GM12878 (cell line): ENCODE results near the gene SAMD4A. TPM values are rescaled to one million over a fixed set of nuclear protein-coding genes. Genes with fewer than 3 reads are reported as not detected.

Experiments
- ATAC-seq: fragments of 200-7000 bp; cut with Tn5 transposase; 3 replicates; pipeline ENCODE4 v1.9.1; 2020; ENCODE audit warnings: mild to moderate bottlenecking, moderate library complexity
- BruUV-seq: library from RNA; stranded (reverse); fragments of 400-500 nt; replicated peaks from 2 replicates; lab custom pipeline; 2021; lab: Mats Ljungman, UMichigan
- CTCF ChIA-PET: fragments of 300-600 bp; sonication (Branson Sonifier 250); formaldehyde crosslinking; extraction: SDS; loops from one replicate; lab custom pipeline; 2021; ENCODE audit warnings: inconsistent platforms; lab: Yijun Ruan, JAX
- POLR2A ChIA-PET: fragments of 350-600 bp; formaldehyde crosslinking; extraction: SDS; loops from one replicate; lab custom pipeline; 2021; ENCODE audit warnings: inconsistent platforms; lab: Charles Lee
- RAD21 ChIA-PET: fragments of 300-600 bp; sonication (Branson Sonifier 250); formaldehyde crosslinking; loops from one replicate; lab custom pipeline; 2023; ENCODE audit warnings: antibody characterized with exemption; ENCODE audit not compliant: unreplicated experiment; lab: Charles Lee
- SMC1A ChIA-PET: fragments of 300-600 bp; sonication (Branson Sonifier 250); formaldehyde crosslinking; loops from one replicate; lab custom pipeline; 2023; ENCODE audit not compliant: unreplicated experiment, uncharacterized antibody; lab: Charles Lee
- DNase-seq: peaks from one replicate; pipeline ENCODE4 v3.0.0-alpha.2; 2011; ENCODE audit warnings: low read depth, low spot score
- FAIRE-seq: peaks from 3 replicates; lab custom pipeline; 2011; peaks lifted over from hg19 to GRCh38; lab: Jason Lieb, UNC
- H2AFZ ChIP-seq: 2 replicates; pipeline ENCODE4 v1.6.0; 2011; ENCODE audit warnings: low read depth, low read length, control low read depth; ENCODE audit not compliant: control insufficient read depth
- H3K27ac ChIP-seq: 2 replicates; pipeline ENCODE4 v1.5.1; 2011; ENCODE audit warnings: control low read depth; ENCODE audit not compliant: control insufficient read depth, insufficient read depth
- H3K27me3 ChIP-seq, 2 experiments: replicated peaks in 1 of 2; 2 replicates each; pipeline versions ENCODE4 v1.6.0 to v1.6.1; 2011; ENCODE audit warnings: low read length in 1 of 2; ENCODE audit not compliant: control insufficient read depth in 2 of 2, insufficient read depth in 2 of 2
- H3K36me3 ChIP-seq, 2 experiments: 2 replicates each; pipeline ENCODE4 v1.5.1; 2011; ENCODE audit warnings: low read length in 1 of 2; ENCODE audit not compliant: control insufficient read depth in 2 of 2, insufficient read depth in 2 of 2
- H3K4me1 ChIP-seq: 2 replicates; pipeline ENCODE4 v1.6.1; 2011; ENCODE audit warnings: mild to moderate bottlenecking, low read length, moderate library complexity, mixed read lengths; ENCODE audit not compliant: control insufficient read depth, insufficient read depth
- H3K4me2 ChIP-seq: 2 replicates; pipeline ENCODE4 v1.6.0; 2011; ENCODE audit warnings: control low read depth; ENCODE audit not compliant: control insufficient read depth, insufficient read depth
- H3K4me3 ChIP-seq: fragments of 200-600 bp; sonication (generic); 2 replicates; pipeline ENCODE4 v1.5.1; 2016
- H3K79me2 ChIP-seq: 2 replicates; pipeline ENCODE4 v1.6.0; 2011; ENCODE audit warnings: low read length; ENCODE audit not compliant: control insufficient read depth, insufficient read depth
- H3K9ac ChIP-seq: 2 replicates; pipeline ENCODE4 v1.8.0; 2011; ENCODE audit warnings: low read length, control low read depth, mixed read lengths; ENCODE audit not compliant: control insufficient read depth, insufficient read depth
- H3K9me3 ChIP-seq: replicated peaks from 3 replicates; pipeline ENCODE4 v1.5.1; 2011; ENCODE audit warnings: mild to moderate bottlenecking, low read length; ENCODE audit not compliant: control insufficient read depth, insufficient read depth
- H4K20me1 ChIP-seq: 2 replicates; pipeline ENCODE4 v1.6.0; 2011; ENCODE audit not compliant: control insufficient read depth, insufficient read depth
- BHLHE40 ChIP-seq, 2 experiments: fragments of 450-650 bp in 1 of 2; IDR thresholded peaks; 2 replicates each; pipeline ENCODE4 v1.6.1; 2011 to 2017; ENCODE audit warnings: low read depth in 2 of 2, borderline replicate concordance in 1 of 2, improper control_type of control experiment in 1 of 2, low read length in 1 of 2, mild to moderate bottlenecking in 1 of 2
- TCF12 ChIP-seq: IDR thresholded peaks from 2 replicates; pipeline ENCODE4 v1.6.1; 2011; ENCODE audit warnings: low read depth, mild to moderate bottlenecking, low read length
- ZNF207 ChIP-seq: fragments of 450-650 bp; IDR thresholded peaks from 2 replicates; pipeline ENCODE4 v1.6.1; 2014; ENCODE audit warnings: antibody characterized with exemption, mild to moderate bottlenecking, borderline replicate concordance
- WGBS: methylation state at CpG from one replicate; pipeline ENCODE4 v1.1.6; 2016; ENCODE audit warnings: low lambda C conversion rate; ENCODE audit not compliant: insufficient replicate concordance, insufficient coverage; ENCODE audit errors: missing lambda C conversion rate; 5-methylcytosine and 5-hydroxymethylcytosine counted together
- in situ Hi-C: fragments of 300-500 bp; cut with MboI; formaldehyde crosslinking; loops from 9 replicates; pipeline ENCODE4 v1.14.3; 2018; ENCODE audit warnings: mixed read lengths
- intact Hi-C: fragments of 100-400 bp; cut with micrococcal nuclease; formaldehyde crosslinking; loops from one replicate; pipeline ENCODE4 v1.14.2; 2022; ENCODE audit not compliant: unreplicated experiment
- polyA plus RNA-seq, 11 experiments: library from polyadenylated mRNA; depleted of rRNA in 4 of 11; unstranded in 6 of 11; stranded (reverse) in 5 of 11; fragments of >200 nt; fragmentation: Nextera tagmentation in 4 of 11; fragmentation: Illumina TruSeq in 1 of 11; extraction: Ambion mirVana in 4 of 11; extraction: Trizol in 1 of 11; gene quantifications; 1 replicate in 1 of 11; 2 replicates in 10 of 11; pipeline versions ENCODE4 v1.2.1 to v1.2.3, GENCODE V29; 2011 to 2016; ENCODE audit warnings: inconsistent platforms in 2 of 11, missing spikeins in 2 of 11, low read depth in 1 of 11
- total RNA-seq, 4 experiments: library from RNA; depleted of rRNA in 3 of 4; stranded (reverse); fragments of >200 nt in 3 of 4; fragmentation: Illumina TruSeq in 1 of 4; extraction: Trizol in 1 of 4; gene quantifications; 2 replicates each; pipeline versions ENCODE4 v1.2.1 to v1.2.3, GENCODE V29; 2013 to 2021

Gene SAMD4A
- total and polyA plus RNA-seq, 10 of the 15 experiments (the other 5 are each of a cell fraction or from before 2014, with no cell fraction given), result 0.05 to 0.56 (median 0.31) TPM

DNA sequence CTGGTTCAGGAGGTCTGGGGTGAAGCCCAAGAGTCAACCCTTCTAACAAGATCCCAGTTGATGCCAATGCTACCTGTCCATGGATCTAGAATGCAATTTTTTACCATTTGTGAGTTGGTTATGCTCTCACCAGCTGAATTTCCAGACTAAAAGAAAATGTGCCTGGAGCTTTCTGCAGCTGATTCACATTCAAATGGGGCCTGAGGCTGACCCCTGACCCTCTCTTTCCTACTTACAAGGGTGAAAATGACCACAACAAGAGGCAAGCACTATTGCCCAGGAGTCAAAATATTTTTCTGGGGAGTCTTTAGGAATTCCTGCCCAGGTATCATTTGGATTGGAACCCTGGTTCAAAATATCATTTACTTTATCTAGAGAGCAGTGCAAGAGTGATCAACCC is 159.1 kb downstream of the SAMD4A start:
- no peaks in the 10 kb centered on the region for H3K27me3 ChIP-seq
- H3K4me3 ChIP-seq, result no peak overlapping the region
- DNase-seq (no peak), FAIRE-seq (no peak), ATAC-seq (no peak)
- H3K4me1 ChIP-seq, result peaks cover 18% of the 10 kb centered on the region
- H3K4me2 ChIP-seq, result no peak overlapping the region
- no peak overlapping the region for H3K27ac ChIP-seq
- H3K36me3 ChIP-seq, result no peaks in the 10 kb centered on the region
- H3K9me3 ChIP-seq, result no peaks in the 10 kb centered on the region
- no peak overlapping the region for H3K9ac ChIP-seq
- SMC1A ChIA-PET, result no interaction called here
- H4K20me1 ChIP-seq, result no peaks in the 10 kb centered on the region
- no peak for TF ChIP-seq TCF12
- no peak for TF ChIP-seq ZNF207
- TF ChIP-seq, all 136 proteins: peak for 0
- Histone ChIP-seq H3K79me2 (no peaks in the 10 kb centered on the region), H2AFZ (no peak overlapping the region)
- no TSS peak for BruUV-seq
- intact Hi-C loops, result no loop called here
- ChIA-PET CTCF (interaction anchor here (1.1 to 8.2 kb wide), 4 partner anchors 14 to 83 kb away, joined by 3 to 71 read pairs (median 4); no protein-coding TSS in a partner anchor), RAD21 (interaction anchor here (4.1 kb wide), 1 partner anchor 161 kb away, joined by 24 read pairs; no protein-coding TSS in a partner anchor), POLR2A (no interaction called here)
- in situ Hi-C loops, result no loop called here

DNA sequence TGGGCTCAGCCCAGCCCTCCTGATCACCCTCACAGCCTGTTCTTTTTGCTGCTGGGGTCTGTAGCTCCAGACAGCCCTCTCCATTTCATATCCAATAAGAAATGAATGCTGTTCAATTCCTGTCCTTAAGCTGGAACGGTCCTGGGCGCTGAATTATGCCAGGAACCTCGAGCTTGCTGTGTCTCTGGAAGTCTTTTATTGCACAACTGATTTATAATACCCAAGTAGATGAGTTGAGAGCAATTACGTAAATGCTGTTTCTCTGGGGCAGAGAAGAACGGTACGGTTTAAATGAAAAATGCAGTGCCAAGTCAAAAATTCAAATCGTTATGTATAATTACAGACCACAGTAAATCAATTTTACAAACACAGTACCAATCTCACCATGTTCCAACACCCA is 161.0 kb downstream of the SAMD4A start:
- Histone ChIP-seq H3K4me3 (no peak overlapping the region), H3K4me2 (no peak overlapping the region), H3K36me3 (no peaks in the 10 kb centered on the region), H3K27ac (no peak overlapping the region), H2AFZ (no peak overlapping the region), H3K27me3 (no peaks in the 10 kb centered on the region), H3K9ac (no peak overlapping the region), H3K4me1 (peaks cover 20% of the 10 kb centered on the region), H4K20me1 (no peaks in the 10 kb centered on the region), H3K9me3 (no peaks in the 10 kb centered on the region), H3K79me2 (no peaks in the 10 kb centered on the region)
- ChIA-PET POLR2A (no interaction called here), RAD21 (no interaction called here), SMC1A (no interaction called here), CTCF (interaction anchor here (1.3 to 8.2 kb wide), 4 partner anchors 29 to 164 kb away, joined by 3 to 71 read pairs (median 6); partner anchors contain the start of gene SAMD4A)
- 81% methylated on average over 7 of the region's 7 CpGs for WGBS
- FAIRE-seq (no peak), ATAC-seq (no peak), DNase-seq (no peak)
- no peak for TF ChIP-seq BHLHE40 (IDR thresholded peaks at IDR 0.05; ENCODE audit: borderline replicate concordance in 1 of 2, low read depth in 2 of 2, low read length in 1 of 2)
- no TSS peak for BruUV-seq
- in situ Hi-C loops, result no loop called here
- intact Hi-C loops, result no loop called here
